Hematopoietic multipotent progenitor cell treated with erythropoietin and hydrocortisone succinate and interleukin-3 and kit ligand, for 6 days (in vitro differentiated cells): Measurements from ENCODE around the gene MAGEB3.

Experiments used
- DNase-seq: peaks from one replicate; pipeline ENCODE4 v3.0.0-alpha.2; 2015

MAGEB3 gene

DNA sequence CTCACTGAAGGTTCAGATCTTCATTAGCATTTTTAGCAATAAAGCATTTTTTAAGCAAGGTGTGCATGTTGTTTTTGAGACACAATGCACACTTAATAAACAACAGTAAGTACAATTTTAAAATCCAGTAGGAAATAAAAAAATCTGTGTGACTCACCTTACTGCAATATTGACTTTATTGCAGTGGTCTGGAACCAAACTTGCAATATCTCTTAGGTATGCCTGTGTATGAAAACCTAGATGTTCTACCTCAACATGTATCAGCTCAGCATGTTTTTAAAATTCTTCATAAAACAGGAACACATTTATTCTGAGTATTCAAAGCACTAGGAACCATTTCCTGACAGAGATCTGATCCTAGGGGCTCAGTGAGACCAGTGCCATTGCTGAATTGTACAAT lies 52.1 kb downstream of the MAGEB3 start:
- no peak for DNase-seq

DNA sequence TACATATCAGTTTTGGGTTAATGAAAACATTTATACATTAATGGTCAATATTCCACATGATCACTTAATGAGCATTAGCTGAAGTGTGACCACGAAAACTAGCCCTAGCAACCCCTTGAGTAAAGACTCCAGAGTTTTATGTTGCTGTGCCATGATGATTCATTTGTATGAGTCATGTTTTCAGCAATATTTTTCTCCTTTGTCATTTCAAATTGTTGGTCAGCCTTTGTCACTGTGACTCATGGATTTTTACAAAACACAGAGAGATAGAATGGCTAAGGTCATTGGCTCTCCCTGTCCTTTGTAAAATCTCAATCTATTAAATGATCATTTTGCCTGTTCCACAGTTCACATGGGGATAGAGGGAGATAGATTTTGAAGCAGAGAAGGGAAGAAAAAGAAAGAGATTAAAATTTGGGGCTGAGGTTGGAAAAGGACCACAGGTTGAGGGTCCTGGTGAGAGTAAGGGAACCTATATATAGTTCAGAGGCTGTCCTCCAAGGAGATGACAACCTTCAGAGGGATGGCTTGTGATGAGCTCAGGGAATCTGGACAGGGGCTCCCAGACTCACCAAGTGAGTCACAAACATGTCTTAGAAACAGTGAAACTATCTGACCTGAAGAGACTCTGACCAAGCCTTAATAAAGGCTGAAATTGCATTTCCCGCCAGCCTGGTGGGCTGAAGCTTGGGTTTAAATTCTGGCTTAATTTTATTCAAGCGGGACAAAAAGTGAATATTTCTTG lies 53.2 kb downstream of the MAGEB3 start:
- DNase-seq: peak; percentile 8
